Mesothelial cell of epicardium (in vitro differentiated cells): Measurements from ENCODE around the gene DUSP16. TPM values are rescaled to one million over a fixed set of nuclear protein-coding genes. Genes with fewer than 3 reads are reported as not detected.

Experiments used
- DNase-seq, 2 experiments: peaks; one replicate each; pipeline ENCODE4 v3.0.0; 2021; ENCODE audit warnings: low spot score in 2 of 2; ENCODE audit not compliant: unreplicated experiment in 2 of 2
- H3K27ac Mint-ChIP-seq: 2 replicates; pipeline ENCODE4 v1.8.0; 2021; ENCODE audit warnings: mixed read lengths
- H3K27me3 Mint-ChIP-seq: 2 replicates; pipeline ENCODE4 v1.8.0; 2021; ENCODE audit warnings: low read depth, mixed read lengths
- H3K36me3 Mint-ChIP-seq: 2 replicates; pipeline ENCODE4 v1.8.0; 2021; ENCODE audit warnings: mixed read lengths
- H3K4me1 Mint-ChIP-seq: 2 replicates; pipeline ENCODE4 v1.8.0; 2021; ENCODE audit warnings: mixed read lengths
- H3K4me3 Mint-ChIP-seq: 2 replicates; pipeline ENCODE4 v1.8.0; 2021; ENCODE audit warnings: mild to moderate bottlenecking, moderate library complexity, mixed read lengths
- H3K9me3 Mint-ChIP-seq: 2 replicates; pipeline ENCODE4 v1.8.0; 2021; ENCODE audit warnings: mixed read lengths
- total RNA-seq: library from RNA; stranded (reverse); gene quantifications from 3 replicates; pipeline ENCODE4 v1.2.1, GENCODE V29; 2021
- TF ChIP-seq, protein P1 (sequence below): fragments of 200-600 bp; sonication (generic); IDR thresholded peaks from one replicate; pipeline ENCODE4 v1.5.0; 2021; ENCODE audit warnings: antibody characterized with exemption; ENCODE audit not compliant: unreplicated experiment

The DUSP16 gene
- total RNA-seq, 1 donor from 2014 or later, result 31.5 TPM

GRCh38 chr12:12447837-12448236, 114.8 kb downstream of the DUSP16 start:
- TF ChIP-seq, protein P1, sequence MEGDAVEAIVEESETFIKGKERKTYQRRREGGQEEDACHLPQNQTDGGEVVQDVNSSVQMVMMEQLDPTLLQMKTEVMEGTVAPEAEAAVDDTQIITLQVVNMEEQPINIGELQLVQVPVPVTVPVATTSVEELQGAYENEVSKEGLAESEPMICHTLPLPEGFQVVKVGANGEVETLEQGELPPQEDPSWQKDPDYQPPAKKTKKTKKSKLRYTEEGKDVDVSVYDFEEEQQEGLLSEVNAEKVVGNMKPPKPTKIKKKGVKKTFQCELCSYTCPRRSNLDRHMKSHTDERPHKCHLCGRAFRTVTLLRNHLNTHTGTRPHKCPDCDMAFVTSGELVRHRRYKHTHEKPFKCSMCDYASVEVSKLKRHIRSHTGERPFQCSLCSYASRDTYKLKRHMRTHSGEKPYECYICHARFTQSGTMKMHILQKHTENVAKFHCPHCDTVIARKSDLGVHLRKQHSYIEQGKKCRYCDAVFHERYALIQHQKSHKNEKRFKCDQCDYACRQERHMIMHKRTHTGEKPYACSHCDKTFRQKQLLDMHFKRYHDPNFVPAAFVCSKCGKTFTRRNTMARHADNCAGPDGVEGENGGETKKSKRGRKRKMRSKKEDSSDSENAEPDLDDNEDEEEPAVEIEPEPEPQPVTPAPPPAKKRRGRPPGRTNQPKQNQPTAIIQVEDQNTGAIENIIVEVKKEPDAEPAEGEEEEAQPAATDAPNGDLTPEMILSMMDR, result no peak
- no peak overlapping the region for H3K4me3 Mint-ChIP-seq
- H3K36me3 Mint-ChIP-seq, result no peaks in the 10 kb centered on the region

GRCh38 chr12:12447236-12447635, 115.4 kb downstream of the DUSP16 start:
- no peak for DNase-seq
- no peak overlapping the region for H3K27ac Mint-ChIP-seq
- peaks cover 10% of the 10 kb centered on the region for H3K4me1 Mint-ChIP-seq
- H3K4me3 Mint-ChIP-seq, result no peak overlapping the region
- no peaks in the 10 kb centered on the region for H3K36me3 Mint-ChIP-seq
- H3K27me3 Mint-ChIP-seq, result no peaks in the 10 kb centered on the region
- H3K9me3 Mint-ChIP-seq, result no peaks in the 10 kb centered on the region
- TF ChIP-seq, protein P1, result no peak

More at GRCh38 chr12:12447837-12448236, 114.8 kb downstream of the DUSP16 start:
- no peak overlapping the region for H3K27ac Mint-ChIP-seq
- H3K27me3 Mint-ChIP-seq, result no peaks in the 10 kb centered on the region
- peaks cover 9% of the 10 kb centered on the region for H3K4me1 Mint-ChIP-seq
- no peaks in the 10 kb centered on the region for H3K9me3 Mint-ChIP-seq
- DNase-seq, result no peak

DNA sequence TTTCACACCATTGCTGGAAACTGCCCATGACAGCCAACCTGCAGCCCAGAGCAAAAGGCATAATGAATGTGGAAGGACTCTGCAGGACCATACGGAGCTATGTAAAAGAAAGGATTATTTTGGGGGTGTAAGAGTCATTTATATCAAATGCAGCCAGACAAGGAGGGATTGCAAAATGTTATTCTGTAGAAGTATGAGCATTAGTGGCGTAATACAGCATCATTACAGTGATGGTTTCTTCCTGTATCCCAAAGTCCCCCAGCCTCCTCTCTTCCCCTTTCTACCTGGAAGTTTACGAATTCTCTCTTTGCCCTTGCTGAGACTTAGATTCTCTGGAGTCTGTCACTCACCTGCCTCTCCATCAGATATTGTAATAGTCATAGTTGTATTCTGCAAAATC, 115.9 kb downstream of the DUSP16 start:
- Mint-ChIP-seq H3K4me1 (peaks cover 14% of the 10 kb centered on the region), H3K4me3 (no peak overlapping the region), H3K27me3 (no peaks in the 10 kb centered on the region), H3K9me3 (no peaks in the 10 kb centered on the region), H3K36me3 (no peaks in the 10 kb centered on the region), H3K27ac (no peak overlapping the region)
- TF ChIP-seq, protein P1, result no peak
- DNase-seq, result no peak

DNA sequence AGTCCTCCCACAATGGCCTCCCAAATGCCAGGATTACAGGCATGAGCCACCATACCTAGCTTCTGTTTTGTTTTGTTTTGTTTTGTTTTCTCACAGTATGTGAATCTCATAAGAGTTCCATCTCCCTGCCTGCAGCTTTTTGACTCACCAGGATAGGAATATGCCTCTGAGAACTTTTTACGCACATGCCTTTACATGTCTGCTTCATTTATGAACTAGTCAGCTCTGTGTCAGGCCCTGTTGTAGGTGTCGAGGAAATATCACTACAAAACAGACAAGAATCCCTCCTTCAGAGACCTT, 116.8 kb downstream of the DUSP16 start:
- Mint-ChIP-seq H3K9me3 (no peaks in the 10 kb centered on the region), H3K4me3 (no peak overlapping the region), H3K36me3 (no peaks in the 10 kb centered on the region), H3K4me1 (peaks cover 9% of the 10 kb centered on the region), H3K27me3 (no peaks in the 10 kb centered on the region), H3K27ac (no peak overlapping the region)
- TF ChIP-seq, protein P1, result no peak
- no peak for DNase-seq

DNA sequence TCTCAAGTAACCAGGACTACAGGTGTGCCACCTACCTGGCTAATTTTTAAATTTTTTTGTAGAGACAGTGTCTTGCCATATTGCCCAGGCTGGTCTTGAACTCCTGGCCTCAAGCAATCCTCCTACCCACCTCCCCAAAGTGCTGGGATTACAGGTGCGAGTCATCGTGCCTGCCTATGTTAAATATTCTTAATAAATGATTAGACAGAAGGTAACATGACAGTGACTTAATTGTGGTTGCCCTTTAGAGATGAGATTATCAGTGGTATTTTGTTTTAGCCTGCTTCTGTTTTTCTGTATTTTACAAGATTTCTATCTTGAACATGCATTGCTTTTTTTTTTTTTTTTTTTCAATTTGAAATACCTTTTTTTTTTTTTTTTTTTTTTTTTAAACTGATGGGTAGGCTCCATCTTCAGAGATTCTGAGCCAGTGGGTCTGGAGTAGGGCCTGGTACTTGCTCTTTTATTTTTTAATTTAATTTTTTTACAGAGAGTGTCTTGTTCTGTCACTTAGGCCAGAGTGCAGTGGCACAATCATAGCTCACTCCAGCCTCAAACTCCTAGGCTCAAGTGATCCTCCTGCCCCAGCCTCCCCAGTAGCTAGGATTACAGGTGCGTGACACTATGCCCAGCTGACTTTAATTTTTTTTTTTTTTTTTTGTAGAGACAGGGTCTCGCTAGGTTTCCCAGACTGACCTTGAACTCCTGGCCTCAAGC, 117.3 kb downstream of the DUSP16 start:
- no peaks in the 10 kb centered on the region for H3K36me3 Mint-ChIP-seq
- no peaks in the 10 kb centered on the region for H3K9me3 Mint-ChIP-seq
- no peak overlapping the region for H3K27ac Mint-ChIP-seq
- TF ChIP-seq, protein P1, result no peak
- H3K4me1 Mint-ChIP-seq, result peaks cover 10% of the 10 kb centered on the region
- DNase-seq, result no peak
- H3K27me3 Mint-ChIP-seq, result no peaks in the 10 kb centered on the region
- no peak overlapping the region for H3K4me3 Mint-ChIP-seq
